DMS53 (cell line): ENCODE data around the gene C3orf20.

Source experiments
- DNase-seq: peaks from one replicate; lab custom pipeline; 2025; lab: John Stamatoyannopoulos, UW

Gene C3orf20

DNA sequence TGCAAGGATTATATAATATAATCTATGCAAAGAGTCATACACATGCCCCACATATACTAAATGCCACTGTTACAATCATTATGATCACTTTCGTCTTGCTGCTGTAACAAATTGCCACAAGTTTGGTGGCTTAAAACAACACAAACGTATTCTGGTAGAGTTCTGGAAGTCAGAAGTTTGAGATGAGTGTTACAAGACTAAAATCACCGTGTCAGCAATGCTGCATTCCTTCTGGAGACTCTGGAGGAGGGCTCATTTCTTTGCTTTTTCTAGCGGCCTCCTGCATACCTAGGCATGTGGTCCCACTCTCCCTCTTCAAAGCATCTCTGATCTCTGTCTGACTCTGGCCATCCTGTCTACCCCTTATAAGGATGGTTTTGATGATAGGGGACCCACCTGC, 24.7 kb upstream of the C3orf20 start:
- no peak for DNase-seq

DNA sequence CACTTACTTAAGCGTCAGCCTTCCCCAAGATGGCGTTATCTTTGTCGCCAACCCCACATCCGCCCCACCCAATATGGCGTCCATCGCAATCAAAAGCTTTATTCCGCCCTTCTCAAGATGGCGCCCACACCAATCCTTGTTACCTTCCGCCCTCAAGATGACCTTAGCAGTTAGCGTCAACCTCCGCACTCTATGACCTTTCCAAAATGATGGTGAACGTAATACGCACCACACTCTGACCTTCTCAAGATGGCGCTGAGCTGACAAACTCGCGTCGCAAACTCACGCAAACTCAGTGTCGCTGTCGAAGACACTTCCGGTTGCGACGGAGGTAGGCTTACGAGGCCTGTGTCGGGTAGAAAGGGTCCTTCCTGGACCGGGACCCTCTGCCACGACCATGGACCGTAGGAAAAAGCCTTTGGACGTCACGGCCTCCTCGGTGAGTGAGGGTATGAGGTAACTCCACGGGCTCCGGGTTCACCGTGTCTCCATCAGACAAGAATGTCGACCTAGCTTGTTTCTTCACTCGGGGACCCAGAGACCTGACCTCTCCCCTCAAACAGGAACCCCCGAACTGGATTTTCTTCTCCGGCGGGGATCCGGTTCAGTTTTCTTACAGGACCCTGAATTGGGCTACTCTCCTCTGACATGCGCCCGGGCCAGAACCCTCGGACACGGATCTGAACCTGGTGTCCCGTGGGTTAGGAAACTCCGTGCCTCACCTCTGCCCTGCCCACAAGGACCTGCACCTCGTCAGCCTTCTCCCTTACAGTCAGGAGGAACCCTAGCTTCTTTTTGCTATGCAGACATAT, 23.3 kb upstream of the C3orf20 start, which contains the start of gene CCDC174:
TSS of gene CCDC174 (plus strand) at position 323 of the 812 bp plus-strand sequence. CDS start at position 398, 75 bp downstream.
- peak; percentile 95 for DNase-seq

DNA sequence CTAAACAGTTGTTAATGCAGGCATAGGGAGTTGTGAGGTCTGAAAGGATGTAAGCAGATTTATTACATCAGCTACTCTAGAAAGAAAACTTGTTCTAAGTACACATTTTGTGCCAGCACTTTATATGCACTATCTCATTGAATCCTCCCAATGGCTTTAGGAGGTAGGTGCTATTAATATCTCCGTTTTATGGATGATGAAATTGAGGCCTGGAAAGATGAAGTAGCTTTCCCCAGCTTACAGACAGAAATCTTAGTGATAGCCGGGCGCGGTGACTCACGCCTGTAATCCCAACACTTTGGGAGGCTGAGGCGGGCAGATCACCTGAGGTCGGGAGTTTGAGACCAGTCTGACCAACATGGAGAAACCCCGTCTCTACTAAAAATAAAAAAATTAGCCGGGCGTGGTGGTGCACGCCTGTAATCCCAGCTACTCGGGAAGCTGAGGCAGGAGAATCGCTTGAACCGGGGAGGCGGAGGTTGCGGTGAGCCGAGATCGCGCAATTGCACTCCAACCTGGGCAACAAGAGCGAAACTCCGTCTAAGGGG, 22.5 kb upstream of the C3orf20 start:
- DNase-seq, result peak; percentile 6

DNA sequence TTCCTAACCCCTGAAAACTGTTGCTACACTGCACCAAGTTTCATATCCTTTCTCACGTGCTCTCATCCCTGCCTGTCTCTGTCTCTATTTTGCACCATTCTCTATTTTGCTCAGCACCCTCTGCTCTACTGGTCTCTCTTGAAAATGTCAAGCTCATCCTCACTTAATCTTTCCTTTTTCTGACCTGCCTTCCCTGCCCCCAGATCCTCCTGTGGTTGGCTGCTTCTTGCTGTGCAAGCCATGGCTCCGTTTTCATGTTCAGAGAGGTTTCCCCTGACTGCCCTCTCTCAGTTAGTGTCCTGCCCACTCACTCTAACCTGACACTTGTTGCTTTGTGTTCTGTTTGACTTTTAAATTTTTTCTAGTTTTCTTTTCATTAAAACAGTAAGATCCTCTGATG, 17.4 kb upstream of the C3orf20 start:
- no peak for DNase-seq

DNA sequence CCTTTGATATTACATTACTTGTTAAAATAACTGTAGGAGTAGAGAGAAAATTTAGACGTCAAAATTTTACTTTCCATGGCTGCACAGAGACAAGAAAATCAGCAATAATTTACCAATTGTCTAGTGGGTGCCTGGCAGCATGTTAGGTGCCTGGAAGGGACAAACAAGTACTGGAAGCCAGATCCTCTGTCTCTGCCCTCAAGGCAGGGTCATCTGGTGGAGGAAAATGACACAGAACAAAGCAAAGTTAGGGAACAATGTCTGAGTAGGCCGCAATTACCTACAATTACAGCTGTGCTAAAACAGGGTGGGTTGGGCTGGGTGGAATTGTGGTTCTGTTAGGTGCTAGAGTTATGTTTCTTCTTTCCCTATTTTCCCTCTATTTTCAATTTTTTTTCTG, 16.0 kb upstream of the C3orf20 start:
- DNase-seq, result no peak

DNA sequence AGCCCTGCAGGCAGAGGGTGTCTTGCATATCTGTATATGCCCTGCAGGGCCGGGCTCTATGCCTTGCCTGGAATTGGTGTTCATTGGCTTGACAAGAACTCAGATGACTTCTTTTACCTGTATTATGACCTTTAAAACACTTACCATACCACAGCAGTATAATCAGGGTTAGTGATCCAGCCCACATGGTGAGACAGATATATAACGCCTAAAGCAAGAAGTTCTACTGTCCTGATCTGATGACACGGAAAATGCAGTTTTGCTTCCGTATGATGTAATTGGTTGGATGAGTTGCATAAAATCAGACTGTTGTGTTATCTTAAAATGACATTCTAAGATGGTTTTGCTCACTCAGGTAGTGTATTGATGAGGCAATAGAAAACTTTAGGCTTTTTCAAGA, 14.0 kb upstream of the C3orf20 start:
- no peak for DNase-seq

DNA sequence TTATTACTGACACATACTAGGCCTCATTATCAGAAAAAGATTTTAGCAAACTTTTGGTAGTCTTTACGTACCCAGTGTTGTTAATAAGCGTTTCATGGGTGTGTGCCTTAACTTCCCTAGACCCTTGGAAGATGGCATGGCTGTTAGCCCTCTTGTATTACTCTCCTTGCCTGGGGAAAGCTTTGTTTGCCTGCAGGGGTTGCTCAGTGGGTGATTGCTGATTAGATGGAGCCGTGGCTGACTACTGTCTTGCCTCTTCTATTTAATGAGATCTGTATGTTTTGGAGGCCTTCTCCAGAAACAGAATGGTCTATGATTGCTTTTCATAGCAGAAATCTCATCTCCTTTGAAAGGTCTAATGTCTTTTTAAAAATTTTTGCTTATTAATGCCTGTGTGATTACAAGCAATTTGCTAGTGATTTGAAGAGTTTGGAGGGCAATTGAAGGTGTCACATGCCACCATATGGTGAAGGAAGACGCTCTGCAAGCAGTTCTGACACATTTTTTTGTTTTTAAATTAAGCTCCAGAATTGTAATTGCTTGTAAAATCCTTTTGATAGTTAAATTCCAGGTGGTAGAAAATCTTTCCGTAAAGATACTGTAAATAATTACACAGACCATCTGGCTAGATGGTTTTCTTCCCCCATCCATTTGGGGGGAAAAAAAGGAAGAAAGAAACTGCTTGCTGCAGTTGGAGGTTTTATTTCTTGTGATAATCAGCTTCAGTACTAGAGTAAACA, 11.4 kb upstream of the C3orf20 start:
- DNase-seq, result no peak

DNA sequence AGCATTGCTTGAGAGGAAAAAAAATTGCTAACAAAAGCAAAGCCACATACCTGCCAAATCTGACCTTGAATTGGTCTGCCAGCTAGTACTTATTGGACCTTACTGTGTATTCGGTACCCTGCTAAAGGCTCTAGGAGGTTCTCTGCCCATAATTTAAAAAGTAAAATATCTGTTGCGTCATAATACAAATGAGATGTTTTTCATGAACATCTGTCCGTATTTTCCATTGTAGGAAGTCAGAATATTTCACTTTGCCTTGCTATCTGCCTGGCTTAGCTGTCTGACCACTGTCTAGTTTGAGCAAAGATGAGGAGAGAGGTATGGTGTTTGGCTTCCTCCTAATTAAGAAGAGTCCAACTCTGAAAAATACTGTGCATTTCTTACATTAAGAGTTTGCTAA, 10.8 kb upstream of the C3orf20 start:
- no peak for DNase-seq

DNA sequence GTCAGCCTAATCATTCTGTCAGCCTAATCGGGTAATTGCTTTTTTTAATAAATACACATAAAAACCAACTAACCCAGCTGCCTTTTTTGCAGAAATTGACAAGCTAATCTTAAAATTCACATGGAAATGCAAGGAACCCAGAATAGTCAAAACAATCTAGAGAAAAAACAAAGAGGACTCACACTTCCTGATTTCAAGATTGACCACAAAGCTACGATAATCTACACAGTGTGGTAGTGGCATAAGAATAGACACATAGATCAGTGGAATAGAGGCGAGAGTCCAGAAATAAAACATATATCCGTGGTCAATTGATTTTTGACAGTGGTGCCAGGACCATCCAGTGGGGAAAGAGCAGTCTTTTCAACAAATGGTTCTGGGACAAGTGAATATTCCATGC, 2.4 kb upstream of the C3orf20 start:
- no peak for DNase-seq

DNA sequence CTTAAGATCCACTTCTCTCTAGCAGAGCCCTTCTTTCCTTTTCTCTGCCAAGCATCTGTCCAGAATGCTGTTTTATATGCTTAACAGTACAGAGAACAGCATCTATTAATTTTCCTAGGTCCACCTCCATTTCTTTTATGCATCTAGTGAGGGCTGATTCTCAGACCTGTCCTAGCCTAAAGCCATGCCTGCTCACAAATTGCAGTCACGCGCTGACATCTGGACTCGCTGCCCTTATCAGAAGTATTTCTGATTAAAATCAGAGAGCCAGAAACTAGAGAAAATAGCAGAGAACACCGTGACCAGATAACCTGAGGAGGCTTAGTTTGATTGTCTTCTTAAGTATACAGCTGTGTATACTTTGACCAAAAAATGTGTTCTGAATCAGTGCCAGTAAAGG, 1.9 kb downstream of the C3orf20 start:
- DNase-seq, result no peak

DNA sequence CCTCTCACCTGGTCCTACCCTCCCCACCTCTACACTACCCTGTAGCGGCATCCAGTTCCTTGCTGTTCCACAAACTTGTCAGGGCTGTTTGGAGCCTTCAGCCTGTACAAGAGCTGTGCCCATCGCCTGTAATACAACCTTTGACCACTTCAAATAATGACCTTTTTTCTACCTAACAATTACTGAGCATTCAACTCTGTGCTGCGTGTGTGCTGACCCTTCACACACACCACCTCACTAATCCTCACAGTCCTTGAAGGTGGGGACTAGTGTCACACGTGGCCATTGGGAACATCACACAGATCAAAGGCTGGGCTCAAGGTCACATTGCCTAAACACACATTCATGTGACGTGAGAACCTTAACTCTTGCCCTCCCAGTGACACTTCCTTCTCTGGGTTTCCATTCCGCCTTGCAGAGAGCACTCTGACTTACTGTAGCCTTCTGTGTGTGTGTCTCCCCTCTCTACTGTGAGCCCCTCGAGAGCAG, 3.1 kb downstream of the C3orf20 start:
- no peak for DNase-seq

DNA sequence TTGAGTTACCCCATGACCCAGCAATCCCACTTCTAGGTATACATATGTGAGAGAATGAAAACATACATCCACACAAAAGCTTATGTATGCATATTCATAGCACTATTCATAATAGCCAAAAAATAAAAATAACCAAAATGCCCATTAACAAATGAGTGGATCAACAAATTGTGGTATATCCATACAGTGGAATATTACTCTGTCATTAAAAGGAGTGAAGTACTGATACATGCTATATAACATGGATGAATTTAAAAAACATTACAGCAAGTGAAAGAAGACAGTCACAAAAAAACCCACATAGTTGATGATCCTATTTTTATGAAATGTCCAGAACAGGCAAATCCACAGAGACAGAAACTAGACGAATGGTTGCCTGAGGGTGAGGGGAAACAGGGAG, 5.2 kb downstream of the C3orf20 start:
- DNase-seq, result no peak

DNA sequence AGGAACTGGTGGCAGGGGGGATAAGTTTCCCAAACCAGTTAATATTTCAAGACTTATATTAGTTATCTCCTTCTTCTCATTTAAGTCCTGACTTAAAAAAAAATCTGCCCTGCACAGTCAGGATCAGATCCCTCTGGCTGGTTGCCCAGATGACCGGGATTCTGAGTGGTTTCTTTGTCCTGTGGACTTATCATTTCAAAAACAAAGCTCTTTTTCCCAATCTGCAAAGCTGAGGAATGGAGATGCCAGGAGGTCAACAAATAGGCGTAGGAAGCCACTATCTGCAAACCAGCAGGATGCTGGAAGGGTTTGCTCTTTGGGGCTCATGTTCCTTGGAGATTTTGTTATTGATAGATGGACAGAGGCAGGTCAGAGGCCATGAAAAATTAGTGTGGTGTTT, 5.8 kb downstream of the C3orf20 start:
- DNase-seq, result no peak

DNA sequence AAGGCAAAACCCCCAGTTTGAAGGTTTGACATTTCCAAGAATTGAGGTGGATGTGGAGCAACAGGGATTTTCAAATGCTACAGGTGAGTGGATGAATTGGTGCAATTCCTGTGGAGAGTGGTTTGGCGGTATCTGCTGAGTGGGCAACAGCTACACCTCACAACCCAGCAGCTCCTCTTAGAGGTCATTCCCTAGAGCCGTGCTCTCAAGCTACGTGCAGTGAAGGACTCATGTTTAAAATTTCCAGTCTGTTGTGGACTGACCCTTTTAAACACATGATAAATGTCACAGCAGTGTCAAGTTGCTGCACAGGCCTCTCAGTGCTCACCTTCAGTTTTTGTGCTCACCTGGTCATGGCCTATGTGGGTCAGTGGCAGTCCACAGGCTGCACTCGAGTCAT, 9.5 kb downstream of the C3orf20 start:
- no peak for DNase-seq

DNA sequence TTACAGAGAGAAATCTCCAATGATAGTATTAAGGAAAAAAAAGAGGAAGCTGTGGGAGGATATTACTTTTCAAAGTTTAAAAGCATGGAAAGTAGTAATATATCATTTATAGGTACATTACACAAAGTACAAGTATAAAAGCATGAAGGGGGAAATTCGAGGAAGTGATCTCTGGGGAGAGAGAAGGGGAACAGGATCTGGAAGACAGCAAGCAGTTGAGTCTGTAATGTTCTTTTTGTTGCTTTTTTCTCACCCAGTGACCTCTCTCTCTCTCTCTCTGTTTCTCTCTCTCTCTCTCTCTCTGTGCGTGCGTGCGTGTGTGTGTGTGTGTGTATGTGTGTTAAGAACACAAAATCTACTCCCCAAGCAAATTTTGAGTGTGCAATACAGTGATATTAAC, 10.2 kb downstream of the C3orf20 start:
- DNase-seq, result no peak

DNA sequence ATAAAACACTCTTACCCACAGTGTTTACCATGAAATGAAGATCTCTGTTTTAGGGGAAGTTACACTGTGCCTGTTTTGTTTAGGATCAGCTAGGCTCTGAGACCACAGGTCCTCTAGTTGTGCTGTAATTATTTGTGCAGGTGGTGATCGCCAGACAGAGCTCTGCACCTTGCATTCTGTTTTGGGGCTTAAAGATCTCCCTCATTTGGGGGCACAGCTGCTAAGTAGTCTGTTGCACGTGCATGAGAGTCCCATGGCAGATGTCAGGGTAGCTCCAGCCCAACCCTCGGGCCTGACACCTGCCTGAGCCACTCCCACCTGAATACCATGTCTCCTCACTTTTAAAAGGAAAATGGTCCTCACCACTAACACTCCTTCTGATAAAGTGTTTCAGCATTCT, 12.4 kb downstream of the C3orf20 start:
- DNase-seq, result no peak

DNA sequence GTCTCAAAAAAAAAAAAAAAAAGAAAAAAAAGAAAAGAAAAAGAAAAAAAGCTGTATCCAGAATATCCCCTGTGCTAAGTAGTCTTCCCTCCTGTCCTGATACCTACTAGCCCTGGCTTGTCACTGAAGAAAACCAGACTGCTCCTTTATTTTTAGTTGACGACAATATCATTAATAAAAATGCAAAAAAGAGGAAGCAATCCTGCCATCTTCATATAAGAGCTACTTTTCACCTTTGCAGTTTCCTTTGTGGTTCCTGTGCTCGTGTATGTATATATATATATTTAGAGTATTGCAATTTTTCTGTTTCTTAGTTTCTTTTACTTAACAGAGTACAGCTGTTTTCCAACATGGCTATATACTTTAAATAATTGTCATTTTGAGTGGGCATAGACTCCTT, 13.6 kb downstream of the C3orf20 start:
- no peak for DNase-seq

DNA sequence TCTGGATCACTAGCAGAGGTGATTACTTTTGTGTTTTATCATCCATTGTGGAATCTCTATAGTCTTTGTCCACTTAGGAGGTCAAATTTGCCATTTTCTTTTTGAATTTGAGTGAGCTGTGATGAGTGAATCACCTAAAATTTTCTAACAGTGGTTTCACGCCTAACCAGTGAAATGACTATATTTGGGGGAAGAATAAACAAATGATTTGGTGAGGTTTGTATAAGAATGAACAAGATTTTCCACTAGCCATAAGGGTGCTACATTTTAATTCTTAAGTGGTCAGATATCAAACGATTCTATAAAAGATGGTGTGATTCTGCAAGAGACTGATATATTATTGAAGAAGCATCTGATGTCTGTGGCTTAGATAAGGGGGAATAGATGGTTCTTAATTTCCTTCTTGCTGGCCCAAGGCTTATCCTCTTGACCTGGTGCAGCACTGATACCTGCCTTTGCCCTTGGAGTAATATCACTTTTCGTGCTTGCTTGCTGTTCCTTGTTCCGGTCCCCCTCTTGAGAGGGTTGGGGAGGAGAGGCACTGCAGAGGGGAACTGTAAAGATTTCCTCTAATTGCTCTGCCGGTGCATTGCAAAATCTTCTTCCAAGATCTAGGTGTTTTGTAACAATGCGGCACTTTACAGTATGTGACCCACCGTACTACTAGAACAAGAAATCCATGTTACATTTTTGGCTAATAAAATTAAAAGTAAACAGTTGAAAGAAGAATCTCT, 14.5 kb downstream of the C3orf20 start:
- DNase-seq, result no peak

DNA sequence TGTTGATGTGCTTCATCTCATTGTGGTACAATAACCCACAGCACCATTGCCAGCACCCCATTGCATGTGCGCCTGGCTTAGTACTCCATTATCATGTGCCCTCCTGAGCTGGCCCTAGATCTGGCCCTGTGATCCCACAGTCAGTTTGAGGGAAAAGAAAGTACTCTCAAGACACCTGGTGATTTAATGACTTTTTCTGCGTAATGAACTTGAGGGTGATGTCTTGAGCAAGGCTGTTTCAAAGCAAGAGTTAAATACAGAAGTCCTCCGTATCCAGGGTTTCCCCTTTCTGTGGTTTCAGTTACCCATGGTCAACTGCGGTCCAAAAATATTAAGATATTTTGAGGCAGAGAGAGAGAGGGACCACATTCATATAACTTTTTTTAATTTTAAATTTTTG, 16.3 kb downstream of the C3orf20 start:
- no peak for DNase-seq

DNA sequence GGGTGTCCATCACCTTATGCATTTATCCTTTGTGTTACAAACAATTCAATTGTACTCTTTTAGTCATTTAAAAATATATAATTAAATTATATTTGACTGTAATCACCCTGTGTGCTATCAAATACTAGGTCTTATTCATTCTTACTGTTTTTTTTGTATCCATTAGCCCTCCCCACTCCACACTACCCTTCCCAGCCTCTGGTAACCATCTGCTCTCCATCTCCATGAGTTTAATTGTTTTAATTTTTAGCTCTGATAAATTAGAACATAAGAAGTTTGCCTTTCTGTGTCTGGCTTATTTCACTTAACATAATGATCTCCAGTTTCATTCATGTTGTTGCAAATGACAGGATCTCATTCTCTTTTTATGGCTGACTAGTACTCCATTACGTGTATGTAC, 16.8 kb downstream of the C3orf20 start:
- no peak for DNase-seq

DNA sequence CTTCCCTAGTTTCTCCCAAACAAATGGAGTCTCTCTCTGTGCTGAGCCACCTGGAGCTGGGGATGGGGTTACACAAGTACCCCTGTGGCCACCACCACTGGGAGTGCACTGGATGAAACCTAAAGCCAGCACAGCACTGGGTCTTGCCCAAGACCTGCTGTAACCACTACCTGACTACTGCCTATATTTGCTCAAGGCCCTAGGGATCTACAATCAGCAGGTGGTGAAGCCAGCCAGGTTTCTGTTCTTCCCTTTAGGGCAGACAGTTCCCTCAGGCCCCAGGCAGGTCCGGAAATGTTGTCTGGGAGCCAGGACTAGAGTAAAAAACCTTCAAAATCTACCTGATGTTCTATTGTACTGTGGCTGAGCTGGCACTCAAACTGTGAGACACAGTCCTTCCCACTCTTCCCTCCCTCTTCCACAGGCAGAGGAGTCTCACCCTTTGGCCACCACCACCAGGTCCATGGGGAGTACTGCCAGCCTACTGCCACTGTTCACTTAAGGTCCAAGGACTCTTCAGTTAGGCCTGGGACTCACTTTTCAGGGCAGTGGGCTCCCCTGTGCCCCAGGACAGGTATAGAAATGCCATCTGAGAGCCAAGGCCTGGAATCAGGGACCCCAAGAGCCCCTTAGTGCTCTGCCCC, 23.8 kb downstream of the C3orf20 start:
- DNase-seq, result no peak

DNA sequence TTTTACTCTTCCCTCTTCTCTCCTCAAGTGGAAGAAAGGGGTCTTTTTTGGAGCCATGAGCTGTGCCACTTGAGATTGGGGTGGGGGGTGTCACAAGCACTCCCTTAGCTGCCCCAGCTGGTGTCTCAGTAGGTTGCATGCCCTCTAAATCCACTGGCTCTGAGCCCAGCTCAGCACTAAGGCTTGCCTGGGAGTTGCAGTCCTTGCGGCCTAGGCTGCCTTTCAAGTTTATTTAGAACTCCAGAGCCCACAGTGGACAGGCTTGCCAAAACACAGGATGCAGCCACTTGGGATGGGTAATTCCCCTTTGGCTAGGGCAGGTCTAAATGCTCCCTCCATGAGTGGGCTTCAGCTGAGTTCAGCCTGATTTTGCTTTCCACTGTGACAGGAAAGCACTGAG, 24.7 kb downstream of the C3orf20 start:
- no peak for DNase-seq
